IMR-90 (cell line): ENCODE measurements around the gene ARSA. TPM values are rescaled to one million over a fixed set of nuclear protein-coding genes. Genes with fewer than 3 reads are reported as not detected.

Experiments
- ATAC-seq: fragments of 200-7000 bp; cut with Tn5 transposase; 2 replicates; pipeline ENCODE4 v1.9.1; 2020; ENCODE audit warnings: low read depth, mild to moderate bottlenecking, moderate library complexity
- BruUV-seq: library from RNA; stranded (reverse); fragments of 400-500 nt; replicated peaks from 2 replicates; lab custom pipeline; 2021; lab: Mats Ljungman, UMichigan
- CTCF ChIA-PET: fragments of 300-600 bp; formaldehyde crosslinking; extraction: SDS; loops from one replicate; lab custom pipeline; 2021; ENCODE audit warnings: antibody characterized with exemption; lab: Yijun Ruan, JAX
- POLR2A ChIA-PET: fragments of 300-600 bp; sonication (Branson Sonifier 250); formaldehyde crosslinking; loops from one replicate; lab custom pipeline; 2022; ENCODE audit warnings: antibody characterized with exemption; ENCODE audit not compliant: unreplicated experiment; lab: Charles Lee
- DNase-seq: peaks from one replicate; pipeline ENCODE4 v3.0.0; 2013
- H2AFZ ChIP-seq: replicated peaks from 2 replicates; pipeline ENCODE3; 2013; ENCODE audit warnings: low read length, mild to moderate bottlenecking; ENCODE audit not compliant: poor library complexity
- H2AK5ac ChIP-seq: 2 replicates; pipeline ENCODE4 v1.6.1; 2013; ENCODE audit warnings: low read depth, low read length, inconsistent platforms
- H2AK9ac ChIP-seq: replicated peaks from 2 replicates; pipeline ENCODE3; 2013; ENCODE audit warnings: mild to moderate bottlenecking, low read depth, low read length, moderate library complexity; ENCODE audit not compliant: poor library complexity
- H2BK120ac ChIP-seq: 2 replicates; pipeline ENCODE4 v1.6.1; 2013; ENCODE audit warnings: low read depth, low read length, inconsistent platforms
- H2BK15ac ChIP-seq: 3 replicates; pipeline ENCODE4 v1.6.1; 2013; ENCODE audit warnings: low read depth, low read length, inconsistent platforms
- H2BK20ac ChIP-seq: 2 replicates; pipeline ENCODE4 v1.6.1; 2013; ENCODE audit warnings: low read depth, mild to moderate bottlenecking, inconsistent platforms, low read length, moderate library complexity
- H2BK5ac ChIP-seq: 2 replicates; pipeline ENCODE4 v1.6.1; 2013; ENCODE audit warnings: mild to moderate bottlenecking, low read depth, low read length, inconsistent platforms; ENCODE audit not compliant: poor library complexity, severe bottlenecking
- H3K14ac ChIP-seq: replicated peaks from 2 replicates; pipeline ENCODE4 v1.6.1; 2013; ENCODE audit warnings: low read depth, low read length, inconsistent platforms
- H3K18ac ChIP-seq: 2 replicates; pipeline ENCODE4 v1.6.1; 2013; ENCODE audit warnings: low read depth, low read length, control low read depth
- H3K23ac ChIP-seq: 2 replicates; pipeline ENCODE4 v1.6.1; 2013; ENCODE audit warnings: low read depth, low read length, inconsistent platforms
- H3K27ac ChIP-seq: 2 replicates; pipeline ENCODE4 v1.5.1; 2013; ENCODE audit warnings: mild to moderate bottlenecking, control low read depth, low read length; ENCODE audit not compliant: insufficient read depth
- H3K27me3 ChIP-seq: 2 replicates; pipeline ENCODE4 v1.6.1; 2013; ENCODE audit warnings: low read length; ENCODE audit not compliant: control insufficient read depth, insufficient read depth
- H3K36me3 ChIP-seq: 2 replicates; pipeline ENCODE4 v1.6.1; 2013; ENCODE audit warnings: low read length, mixed read lengths; ENCODE audit not compliant: control insufficient read depth, insufficient read depth
- H3K4ac ChIP-seq: 2 replicates; pipeline ENCODE4 v1.6.1; 2013; ENCODE audit warnings: low read depth, low read length, inconsistent platforms
- H3K4me1 ChIP-seq: 2 replicates; pipeline ENCODE4 v1.6.1; 2013; ENCODE audit warnings: low read length, mixed read lengths; ENCODE audit not compliant: control insufficient read depth, insufficient read depth
- H3K4me2 ChIP-seq: 2 replicates; pipeline ENCODE4 v1.6.1; 2013; ENCODE audit warnings: low read depth, mild to moderate bottlenecking, control low read depth, low read length, moderate library complexity
- H3K4me3 ChIP-seq: 2 replicates; pipeline ENCODE4 v1.5.1; 2013; ENCODE audit warnings: low read depth, mild to moderate bottlenecking, control low read depth, low read length, moderate library complexity; ENCODE audit not compliant: insufficient read depth
- H3K56ac ChIP-seq: 2 replicates; pipeline ENCODE4 v1.6.1; 2013; ENCODE audit warnings: low read length, inconsistent platforms; ENCODE audit not compliant: insufficient read depth; ENCODE audit errors: extremely low read depth
- H3K79me1 ChIP-seq, 2 experiments: 2 replicates each; pipeline ENCODE4 v1.6.1; 2013; ENCODE audit warnings: low read length in 2 of 2, inconsistent platforms in 1 of 2, low read depth in 1 of 2
- H3K9ac ChIP-seq: 2 replicates; pipeline ENCODE4 v1.6.1; 2013; ENCODE audit warnings: low read depth, low read length, control low read depth
- H3K9me1 ChIP-seq: 2 replicates; pipeline ENCODE4 v1.6.1; 2013; ENCODE audit warnings: low read length, inconsistent platforms; ENCODE audit not compliant: insufficient read depth
- H3K9me3 ChIP-seq: 2 replicates; pipeline ENCODE4 v1.6.1; 2013; ENCODE audit warnings: low read length; ENCODE audit not compliant: control insufficient read depth, insufficient read depth
- H4K20me1 ChIP-seq: 2 replicates; pipeline ENCODE4 v1.6.1; 2013; ENCODE audit warnings: low read length, inconsistent platforms; ENCODE audit not compliant: insufficient read depth
- H4K5ac ChIP-seq: 2 replicates; pipeline ENCODE4 v1.6.1; 2013; ENCODE audit warnings: mild to moderate bottlenecking, low read depth, low read length, control low read depth
- H4K8ac ChIP-seq, 2 experiments: 2 replicates each; pipeline ENCODE4 v1.6.1; 2013; ENCODE audit warnings: low read depth in 2 of 2, low read length in 2 of 2, control low read depth in 1 of 2, inconsistent platforms in 1 of 2
- H4K91ac ChIP-seq: 2 replicates; pipeline ENCODE4 v1.6.1; 2013; ENCODE audit warnings: low read depth, low read length, inconsistent platforms; ENCODE audit not compliant: insufficient read depth
- CHD1 ChIP-seq: IDR thresholded peaks from 2 replicates; pipeline ENCODE4 v1.6.1; 2012; ENCODE audit warnings: low read depth, low read length, improper control_type of control experiment
- FOS ChIP-seq: fragments of 150-350 bp; IDR thresholded peaks from 2 replicates; pipeline ENCODE4 v1.6.1; 2016; ENCODE audit warnings: low read depth, low read length
- NFE2L2 ChIP-seq: fragments of 150-350 bp; IDR thresholded peaks from 2 replicates; pipeline ENCODE4 v1.6.1; 2016; ENCODE audit warnings: low read depth, mild to moderate bottlenecking, low read length
- SMC3 ChIP-seq: fragments of 150-350 bp; IDR thresholded peaks from 2 replicates; pipeline ENCODE4 v1.6.1; 2016; ENCODE audit warnings: low read depth, mild to moderate bottlenecking, antibody characterized with exemption, low read length, moderate library complexity
- WGBS, 2 experiments: methylation state at CpG; one replicate each; pipeline versions ENCODE4 v1.1.5 to v1.1.7; 2013; ENCODE audit warnings: missing lambda C conversion rate in 2 of 2; ENCODE audit not compliant: insufficient read length in 1 of 2; ENCODE audit errors: extremely low coverage in 2 of 2; 5-methylcytosine and 5-hydroxymethylcytosine counted together
- dilution Hi-C: fragments of 300-500 bp; cut with HindIII; formaldehyde crosslinking; loops from one replicate; pipeline ENCODE4 v1.14.3; 2018; ENCODE audit warnings: low sequenced_read_pairs; ENCODE audit not compliant: unreplicated experiment
- in situ Hi-C: fragments of 300-500 bp; cut with MboI; formaldehyde crosslinking; loops from 3 replicates; pipeline ENCODE4 v1.14.3; 2019; ENCODE audit warnings: low sequenced_read_pairs, inconsistent platforms, mixed read lengths
- intact Hi-C: fragments of 100-400 bp; cut with micrococcal nuclease; formaldehyde crosslinking; loops from 2 replicates; pipeline ENCODE4 v1.10.0; 2022
- polyA plus RNA-seq, 3 experiments: library from polyadenylated mRNA; depleted of rRNA; stranded (reverse); fragments of >200 nt; gene quantifications; 2 replicates each; pipeline ENCODE4 v1.2.3, GENCODE V29; 2012; ENCODE audit warnings: low replicate concordance in 1 of 3
- total RNA-seq: library from RNA; depleted of rRNA; stranded (reverse); fragments of >200 nt; gene quantifications from 2 replicates; pipeline ENCODE4 v1.2.3, GENCODE V29; 2012
- TF ChIP-seq, protein P1 (sequence below): conservative IDR thresholded peaks from 2 replicates; pipeline ENCODE4 v1.5.1; 2012; ENCODE audit warnings: mild to moderate bottlenecking, low read depth, low read length, improper control_type of control experiment

The ARSA gene
- total and polyA plus RNA-seq, 2 of the 4 experiments (the other 2 are of a cell fraction): 3.4 to 24.2 TPM

DNA sequence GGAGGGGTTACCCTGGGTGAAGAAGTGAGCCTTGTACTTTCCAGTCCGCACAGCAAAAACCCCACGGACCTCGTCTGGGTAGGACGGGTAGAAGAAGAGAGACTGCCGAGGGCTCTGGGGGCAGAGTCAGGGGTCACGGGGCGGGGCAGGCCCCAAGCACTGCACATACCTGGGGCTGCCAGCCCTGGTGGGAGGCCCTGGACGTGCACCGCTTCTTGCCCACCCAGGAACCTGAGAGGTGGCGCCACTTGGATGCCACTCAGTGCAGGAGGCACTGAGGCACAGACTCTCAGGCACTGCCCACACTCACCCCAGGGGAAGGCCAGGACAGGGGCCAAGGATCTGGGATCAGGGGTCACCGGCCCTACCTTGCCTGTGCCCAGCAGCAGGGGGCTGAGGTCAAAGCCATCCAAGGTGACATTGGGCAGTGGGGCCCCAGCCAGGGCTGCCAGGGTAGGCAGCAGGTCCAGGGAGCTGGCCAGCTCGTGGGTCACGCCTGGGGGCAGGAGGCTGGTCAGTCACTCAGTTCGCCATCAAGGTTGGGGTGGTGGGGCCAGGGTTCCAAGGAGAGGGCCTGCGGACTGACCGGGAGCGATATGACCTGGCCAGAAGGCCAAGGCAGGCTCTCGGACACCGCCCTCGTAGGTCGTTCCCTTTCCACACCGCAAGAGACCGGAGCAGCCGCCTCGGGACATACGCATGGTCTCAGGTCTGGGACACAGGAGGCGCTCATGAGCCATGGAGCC lies 2.2 kb downstream of the ARSA start:
- H3K4me3 ChIP-seq: no peak overlapping the region
- in situ Hi-C loops (no loop called here), intact Hi-C loops (no loop called here), dilution Hi-C loops (no loop called here)
- no TSS peak for BruUV-seq
- H2BK20ac ChIP-seq: no peak overlapping the region
- H3K27ac ChIP-seq: no peak overlapping the region
- H3K27me3 ChIP-seq: no peaks in the 10 kb centered on the region
- no peak overlapping the region for H3K14ac ChIP-seq
- no peaks in the 10 kb centered on the region for H3K9me3 ChIP-seq
- POLR2A ChIA-PET: no interaction called here
- H4K20me1 ChIP-seq: peaks cover 6% of the 10 kb centered on the region
- WGBS, 2 experiments: 90% methylated on average over 12 of the region's 27 CpGs; no CpG with 5 or more reads in 1 of the 2 experiments
- H3K79me1 ChIP-seq: peaks cover 6 to 24% of the 10 kb centered on the region in 2 experiments; a peak in 2 of 4 replicates
- H2BK5ac ChIP-seq: no peak overlapping the region
- no peak overlapping the region for H3K18ac ChIP-seq
- no peak overlapping the region for H2AFZ ChIP-seq
- no peak overlapping the region for H3K4me2 ChIP-seq
- H3K56ac ChIP-seq: no peak overlapping the region
- H4K91ac ChIP-seq: no peak overlapping the region
- no peak overlapping the region for H4K5ac ChIP-seq
- H3K4ac ChIP-seq: no peak overlapping the region
- no peak overlapping the region for H4K8ac ChIP-seq
- CTCF ChIA-PET: no interaction called here
- no peak overlapping the region for H2BK120ac ChIP-seq
- ATAC-seq (no peak), DNase-seq (no peak)
- H2AK9ac ChIP-seq: no peak overlapping the region
- no peak overlapping the region for H2AK5ac ChIP-seq
- no peak overlapping the region for H3K9ac ChIP-seq
- peaks cover 2% of the 10 kb centered on the region; the same call in 1 of the 2 replicates for H3K36me3 ChIP-seq
- no peak overlapping the region for H2BK15ac ChIP-seq
- peaks cover 14% of the 10 kb centered on the region; the same call in 1 of the 2 replicates for H3K4me1 ChIP-seq
- H3K23ac ChIP-seq: no peak overlapping the region
- peaks cover 9% of the 10 kb centered on the region for H3K9me1 ChIP-seq
- no peak for TF ChIP-seq SMC3
- TF ChIP-seq, protein P1, sequence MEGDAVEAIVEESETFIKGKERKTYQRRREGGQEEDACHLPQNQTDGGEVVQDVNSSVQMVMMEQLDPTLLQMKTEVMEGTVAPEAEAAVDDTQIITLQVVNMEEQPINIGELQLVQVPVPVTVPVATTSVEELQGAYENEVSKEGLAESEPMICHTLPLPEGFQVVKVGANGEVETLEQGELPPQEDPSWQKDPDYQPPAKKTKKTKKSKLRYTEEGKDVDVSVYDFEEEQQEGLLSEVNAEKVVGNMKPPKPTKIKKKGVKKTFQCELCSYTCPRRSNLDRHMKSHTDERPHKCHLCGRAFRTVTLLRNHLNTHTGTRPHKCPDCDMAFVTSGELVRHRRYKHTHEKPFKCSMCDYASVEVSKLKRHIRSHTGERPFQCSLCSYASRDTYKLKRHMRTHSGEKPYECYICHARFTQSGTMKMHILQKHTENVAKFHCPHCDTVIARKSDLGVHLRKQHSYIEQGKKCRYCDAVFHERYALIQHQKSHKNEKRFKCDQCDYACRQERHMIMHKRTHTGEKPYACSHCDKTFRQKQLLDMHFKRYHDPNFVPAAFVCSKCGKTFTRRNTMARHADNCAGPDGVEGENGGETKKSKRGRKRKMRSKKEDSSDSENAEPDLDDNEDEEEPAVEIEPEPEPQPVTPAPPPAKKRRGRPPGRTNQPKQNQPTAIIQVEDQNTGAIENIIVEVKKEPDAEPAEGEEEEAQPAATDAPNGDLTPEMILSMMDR: 0 out of 2 replicates have a peak, but pooled peaks have one; percentile 17
- TF ChIP-seq NFE2L2: no peak
- no peak for TF ChIP-seq FOS
- TF ChIP-seq CHD1: no peak
